Measurements from ENCODE around the gene SEC14L5. TPM values are rescaled to one million over a fixed set of nuclear protein-coding genes. Genes with fewer than 3 reads are reported as not detected.
A peak's percentile ranks its signal among the peaks of the same experiment; 100 is the strongest.

SEC14L5 gene
- total RNA-seq, 1 experiment from 2014 or later = 0.27 TPM

- Histone ChIP-seq H3K4me3 (replicated peaks in 1 of 2; ENCODE audit: low read depth in 1 of 2, low read length in 2 of 2) (no peak overlapping the region), H3K79me2 (ENCODE audit: insufficient read depth, low read length) (no peaks in the 10 kb centered on the region; the same call in 1 of the 2 replicates), H3K4me2 (ENCODE audit: low read length) (peak overlapping the region; percentile 22), H3K9me3 (ENCODE audit: control insufficient read depth in 1 of 2, insufficient read depth in 1 of 2, low read depth in 1 of 2, low read length in 2 of 2) (peaks cover 4 to 13% of the 10 kb centered on the region in 2 experiments; a peak in 2 of 4 replicates), H3K27me3 (ENCODE audit: insufficient read depth, low read length) (no peaks in the 10 kb centered on the region), H3K36me3 (ENCODE audit: control insufficient read depth in 1 of 2, insufficient read depth in 2 of 2, low read length in 2 of 2) (peaks cover 0 to 13% of the 10 kb centered on the region in 2 experiments; a peak in 1 of 4 replicates), H3K27ac (ENCODE audit: low read depth, low read length) (no peak overlapping the region), H4K20me1 (ENCODE audit: insufficient read depth) (no peaks in the 10 kb centered on the region), H2AFZ (ENCODE audit: low read depth, low read length, poor library complexity, severe bottlenecking) (no peak overlapping the region), H3K4me1 (ENCODE audit: control insufficient read depth in 1 of 2, insufficient read depth in 2 of 2, low read length in 2 of 2) (peaks cover 7 to 22% of the 10 kb centered on the region in 2 experiments; a peak in 3 of 4 replicates), H3K9me2 (ENCODE audit: insufficient read depth) (no peaks in the 10 kb centered on the region), H3K9ac (ENCODE audit: low read length) (no peak overlapping the region)
- BruUV-seq (replicated peaks) = no TSS peak
- ATAC-seq = no peak
- no peak for TF ChIP-seq EZH2phosphoT487 (IDR thresholded peaks at IDR 0.05; ENCODE audit: borderline replicate concordance)
- TF ChIP-seq SRF (IDR thresholded peaks at IDR 0.05; ENCODE audit: low read depth) = no peak
- TF ChIP-seq JUND (IDR thresholded peaks at IDR 0.05) = no peak
- no peak for TF ChIP-seq YY1 (IDR thresholded peaks at IDR 0.05; ENCODE audit: extremely low read depth, insufficient replicate concordance, low read depth, low read length)
- no peak for TF ChIP-seq RAD21 (IDR thresholded peaks at IDR 0.05; ENCODE audit: low read depth)
- no peak for TF ChIP-seq ZFX (IDR thresholded peaks at IDR 0.05)
- TF ChIP-seq ZBTB33 (IDR thresholded peaks at IDR 0.05; ENCODE audit: extremely low read depth, insufficient replicate concordance, low read length) = no peak
- no peak for TF ChIP-seq ATF3 (IDR thresholded peaks at IDR 0.05)
- TF ChIP-seq EZH2 (IDR thresholded peaks at IDR 0.05) = no peak
- TF ChIP-seq POLR2A (IDR thresholded peaks at IDR 0.05; ENCODE audit: borderline replicate concordance, extremely low read depth, insufficient read depth, insufficient read length) = no peak
- TF ChIP-seq, protein P1, sequence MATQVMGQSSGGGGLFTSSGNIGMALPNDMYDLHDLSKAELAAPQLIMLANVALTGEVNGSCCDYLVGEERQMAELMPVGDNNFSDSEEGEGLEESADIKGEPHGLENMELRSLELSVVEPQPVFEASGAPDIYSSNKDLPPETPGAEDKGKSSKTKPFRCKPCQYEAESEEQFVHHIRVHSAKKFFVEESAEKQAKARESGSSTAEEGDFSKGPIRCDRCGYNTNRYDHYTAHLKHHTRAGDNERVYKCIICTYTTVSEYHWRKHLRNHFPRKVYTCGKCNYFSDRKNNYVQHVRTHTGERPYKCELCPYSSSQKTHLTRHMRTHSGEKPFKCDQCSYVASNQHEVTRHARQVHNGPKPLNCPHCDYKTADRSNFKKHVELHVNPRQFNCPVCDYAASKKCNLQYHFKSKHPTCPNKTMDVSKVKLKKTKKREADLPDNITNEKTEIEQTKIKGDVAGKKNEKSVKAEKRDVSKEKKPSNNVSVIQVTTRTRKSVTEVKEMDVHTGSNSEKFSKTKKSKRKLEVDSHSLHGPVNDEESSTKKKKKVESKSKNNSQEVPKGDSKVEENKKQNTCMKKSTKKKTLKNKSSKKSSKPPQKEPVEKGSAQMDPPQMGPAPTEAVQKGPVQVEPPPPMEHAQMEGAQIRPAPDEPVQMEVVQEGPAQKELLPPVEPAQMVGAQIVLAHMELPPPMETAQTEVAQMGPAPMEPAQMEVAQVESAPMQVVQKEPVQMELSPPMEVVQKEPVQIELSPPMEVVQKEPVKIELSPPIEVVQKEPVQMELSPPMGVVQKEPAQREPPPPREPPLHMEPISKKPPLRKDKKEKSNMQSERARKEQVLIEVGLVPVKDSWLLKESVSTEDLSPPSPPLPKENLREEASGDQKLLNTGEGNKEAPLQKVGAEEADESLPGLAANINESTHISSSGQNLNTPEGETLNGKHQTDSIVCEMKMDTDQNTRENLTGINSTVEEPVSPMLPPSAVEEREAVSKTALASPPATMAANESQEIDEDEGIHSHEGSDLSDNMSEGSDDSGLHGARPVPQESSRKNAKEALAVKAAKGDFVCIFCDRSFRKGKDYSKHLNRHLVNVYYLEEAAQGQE (IDR thresholded peaks at IDR 0.05; ENCODE audit: low read depth) = no peak
- TF ChIP-seq MAX (IDR thresholded peaks at IDR 0.05) = no peak
- no peak for TF ChIP-seq SP1 (IDR thresholded peaks at IDR 0.05; ENCODE audit: low read depth)
- TF ChIP-seq CEBPB (IDR thresholded peaks at IDR 0.05; ENCODE audit: low read depth) = no peak
- no peak for TF ChIP-seq CTCF (IDR thresholded peaks at IDR 0.05 in 2 of 3, conservative IDR thresholded peaks at IDR 0.05 in 1 of 3; ENCODE audit: borderline replicate concordance in 1 of 3, insufficient read depth in 1 of 3, low read depth in 2 of 3, low read length in 2 of 3)
- TF ChIP-seq CBX3 (IDR thresholded peaks at IDR 0.05; ENCODE audit: low read depth) = no peak
- TF ChIP-seq TCF7L2 (IDR thresholded peaks at IDR 0.05; ENCODE audit: borderline replicate concordance, extremely low read depth, insufficient read depth, insufficient read length) = no peak
- TF ChIP-seq POLR2AphosphoS5 (IDR thresholded peaks at IDR 0.05; ENCODE audit: low read depth, low read length) = no peak
- TF ChIP-seq SIN3A (IDR thresholded peaks at IDR 0.05; ENCODE audit: low read depth) = no peak
- no peak for TF ChIP-seq EGR1 (IDR thresholded peaks at IDR 0.05; ENCODE audit: low read depth)
- no peak for DNase-seq (ENCODE audit: low read depth, low spot score)
- CTCF ChIA-PET = no interaction called here
- intact Hi-C loops (cut with micrococcal nuclease) = no loop called here
- RAD21 ChIA-PET (ENCODE audit: low non-redundant PET in 1 of 2, low total read pairs in 2 of 2, uncharacterized antibody in 2 of 2, unreplicated experiment in 2 of 2) = no interaction called here
- POLR2A ChIA-PET = no interaction called here
Measured at GRCh38 chr16:4925293-4925607, 32.9 kb upstream of the SEC14L5 start.
